Tibial artery (tissue), 4 donors: ENCODE results near the gene LDLRAD2.
A peak's percentile ranks its signal among the peaks of the same experiment; 100 is the strongest.

Experiments used
- DNase-seq, 2 donors: peaks; one replicate each; pipeline ENCODE4 v3.0.0-alpha.2; 2019
- H3K27ac ChIP-seq, 2 donors: fragments of 200-600 bp; sonication (generic) in 1 of 2; 1 replicate in 1 of 2; 2 replicates in 1 of 2; pipeline ENCODE4 v1.5.1; 2018 to 2019; ENCODE audit warnings: mild to moderate bottlenecking in 1 of 2
- H3K27me3 ChIP-seq, 2 donors: fragments of 200-600 bp; sonication (generic) in 1 of 2; one replicate each; pipeline versions ENCODE4 v1.5.1 to v1.6.0; 2016 to 2019
- H3K36me3 ChIP-seq, 3 donors: fragments of 200-600 bp; sonication (generic) in 2 of 3; one replicate each; pipeline ENCODE4 v1.5.1; 2016 to 2019; ENCODE audit warnings: mild to moderate bottlenecking in 2 of 3
- H3K4me1 ChIP-seq, 4 donors: fragments of 200-600 bp; sonication (generic) in 2 of 4; 1 replicate in 3 of 4; 2 replicates in 1 of 4; pipeline ENCODE4 v1.5.1; 2016 to 2019
- H3K4me3 ChIP-seq, 2 donors: fragments of 200-600 bp; sonication (generic) in 1 of 2; 1 replicate in 1 of 2; 2 replicates in 1 of 2; pipeline ENCODE4 v1.5.1; 2018 to 2019; ENCODE audit warnings: mild to moderate bottlenecking in 2 of 2
- H3K9me3 ChIP-seq, 3 donors: fragments of 200-600 bp; sonication (generic) in 1 of 3; one replicate each; pipeline ENCODE4 v1.5.1; 2016 to 2019
- intact Hi-C: fragments of 100-400 bp; cut with DNase I; formaldehyde crosslinking; loops from one replicate; pipeline ENCODE4 v1.15.0; 2023; ENCODE audit warnings: low total_unique reads
- TF ChIP-seq, protein P1 (sequence below), 2 experiments: fragments of 200-600 bp in 1 of 2; fragments of 450-650 bp in 1 of 2; IDR thresholded peaks; one replicate each; pipeline ENCODE4 v1.5.1; 2017 to 2019; ENCODE audit warnings: antibody characterized with exemption in 2 of 2, mild to moderate bottlenecking in 1 of 2, moderate library complexity in 1 of 2

Gene LDLRAD2

DNA sequence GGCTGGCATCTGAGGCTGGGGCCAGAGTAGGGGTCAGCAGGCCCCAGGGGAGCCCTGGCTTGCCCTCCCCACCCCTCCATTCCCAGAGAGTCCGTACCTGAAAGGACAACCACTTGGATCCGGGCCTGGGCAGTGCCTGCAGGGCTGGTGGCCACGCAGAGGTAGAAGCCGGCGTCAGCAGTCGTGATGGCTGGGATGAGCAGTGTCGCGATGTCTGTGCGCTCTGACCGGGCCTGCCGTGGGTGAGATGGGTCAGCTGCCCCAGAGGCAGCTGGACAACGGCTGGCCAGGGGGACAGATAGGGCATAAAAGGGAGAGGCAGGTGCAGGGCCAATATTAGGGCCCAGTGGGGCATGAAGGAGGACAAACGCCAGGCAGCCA is 42.7 kb downstream of the LDLRAD2 start:
- DNase-seq = no peak
- Histone ChIP-seq H3K4me1 (no peaks in the 10 kb centered on the region), H3K4me3 (no peak overlapping the region), H3K36me3 (peaks cover 99 to 100% (median 100%) of the 10 kb centered on the region in 3 donors), H3K27me3 (no peaks in the 10 kb centered on the region), H3K27ac (no peak overlapping the region), H3K9me3 (no peaks in the 10 kb centered on the region)
- TF ChIP-seq, protein P1, sequence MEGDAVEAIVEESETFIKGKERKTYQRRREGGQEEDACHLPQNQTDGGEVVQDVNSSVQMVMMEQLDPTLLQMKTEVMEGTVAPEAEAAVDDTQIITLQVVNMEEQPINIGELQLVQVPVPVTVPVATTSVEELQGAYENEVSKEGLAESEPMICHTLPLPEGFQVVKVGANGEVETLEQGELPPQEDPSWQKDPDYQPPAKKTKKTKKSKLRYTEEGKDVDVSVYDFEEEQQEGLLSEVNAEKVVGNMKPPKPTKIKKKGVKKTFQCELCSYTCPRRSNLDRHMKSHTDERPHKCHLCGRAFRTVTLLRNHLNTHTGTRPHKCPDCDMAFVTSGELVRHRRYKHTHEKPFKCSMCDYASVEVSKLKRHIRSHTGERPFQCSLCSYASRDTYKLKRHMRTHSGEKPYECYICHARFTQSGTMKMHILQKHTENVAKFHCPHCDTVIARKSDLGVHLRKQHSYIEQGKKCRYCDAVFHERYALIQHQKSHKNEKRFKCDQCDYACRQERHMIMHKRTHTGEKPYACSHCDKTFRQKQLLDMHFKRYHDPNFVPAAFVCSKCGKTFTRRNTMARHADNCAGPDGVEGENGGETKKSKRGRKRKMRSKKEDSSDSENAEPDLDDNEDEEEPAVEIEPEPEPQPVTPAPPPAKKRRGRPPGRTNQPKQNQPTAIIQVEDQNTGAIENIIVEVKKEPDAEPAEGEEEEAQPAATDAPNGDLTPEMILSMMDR (IDR thresholded peaks at IDR 0.05) = no peak
- intact Hi-C loops = no loop called here

DNA sequence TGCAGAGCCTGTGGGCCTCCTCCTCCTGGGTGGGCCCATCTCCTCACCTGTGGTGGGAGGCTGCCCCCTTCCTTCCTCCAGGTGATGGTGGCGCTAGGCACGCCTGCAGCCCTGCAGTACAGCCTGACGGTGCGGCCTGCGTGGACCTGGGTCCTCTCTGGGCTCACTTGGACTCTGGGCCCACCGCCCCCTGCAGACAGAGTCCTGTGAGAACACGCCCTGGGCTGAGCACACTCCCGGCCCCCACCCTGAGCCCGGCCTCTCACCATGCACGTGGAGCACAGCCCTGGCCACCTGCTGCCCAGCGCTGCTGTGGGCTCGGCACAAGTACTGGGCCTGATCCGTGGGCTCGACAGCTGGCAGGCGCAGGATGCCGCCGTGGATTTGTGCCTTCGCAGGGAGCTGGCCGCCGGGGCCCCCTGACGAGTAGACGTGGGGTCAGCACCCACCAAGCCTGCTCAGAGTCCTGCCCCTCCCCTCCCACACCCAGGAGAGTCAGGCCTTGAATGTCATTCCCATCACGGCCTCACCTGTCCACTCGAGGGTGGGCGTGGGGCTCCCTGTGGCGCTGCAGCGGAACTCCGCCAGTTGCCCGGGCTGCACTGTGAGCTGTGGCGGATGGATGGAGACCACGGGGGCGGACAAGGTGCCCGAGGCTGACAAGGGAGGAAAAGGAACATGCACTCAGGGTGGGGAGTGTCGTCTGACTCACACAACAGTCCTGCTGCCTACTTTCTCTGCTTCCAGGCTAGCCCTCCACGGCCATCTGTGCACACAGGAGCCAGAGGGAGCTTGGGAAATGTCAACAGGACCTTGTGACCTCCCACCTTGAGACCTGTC is 43.4 kb downstream of the LDLRAD2 start:
- Histone ChIP-seq H3K27me3 (no peaks in the 10 kb centered on the region), H3K9me3 (no peaks in the 10 kb centered on the region), H3K27ac (no peak overlapping the region), H3K4me3 (no peak overlapping the region), H3K36me3 (peaks cover 99 to 100% (median 100%) of the 10 kb centered on the region in 3 donors), H3K4me1 (no peaks in the 10 kb centered on the region)
- TF ChIP-seq, protein P1 (IDR thresholded peaks at IDR 0.05) = no peak
- DNase-seq = no peak
- intact Hi-C loops = no loop called here

DNA sequence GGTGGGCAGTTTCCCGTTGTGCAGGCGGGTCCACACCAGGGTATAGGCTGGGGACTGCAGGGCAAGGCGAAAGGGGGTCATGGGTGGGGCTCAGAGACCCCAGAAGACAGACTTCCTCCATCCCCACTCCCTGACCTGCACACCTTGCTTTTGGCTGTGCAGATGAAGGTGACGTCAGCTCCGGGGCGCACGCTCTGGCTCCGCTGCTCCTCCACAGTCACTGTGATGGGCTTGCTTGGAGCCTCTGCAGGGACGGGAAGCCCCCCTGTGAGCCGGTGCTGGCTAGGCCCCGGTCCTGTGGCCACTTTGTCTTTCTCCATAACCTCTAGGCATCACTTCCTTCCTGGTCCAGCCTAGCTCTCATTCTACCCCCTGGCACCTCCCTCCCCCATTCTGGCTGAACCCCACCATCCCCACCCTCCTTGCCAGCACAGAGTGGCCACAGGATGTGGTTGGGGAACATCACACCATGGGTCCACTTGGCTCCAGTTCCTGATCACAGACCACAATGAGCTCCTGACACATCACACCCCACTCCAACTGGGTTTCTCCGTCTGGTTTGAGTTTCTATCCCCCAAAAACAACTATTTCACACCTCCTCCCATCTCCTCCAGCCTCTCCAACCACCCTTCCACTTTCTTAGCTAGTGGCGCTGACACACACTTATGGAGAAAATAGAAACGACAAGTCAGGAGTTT is 45.2 kb downstream of the LDLRAD2 start:
- Histone ChIP-seq H3K4me1 (no peaks in the 10 kb centered on the region), H3K36me3 (peaks cover 99 to 100% (median 100%) of the 10 kb centered on the region in 3 donors), H3K4me3 (no peak overlapping the region), H3K27ac (peak overlapping the region in 1 of 2 donors; percentile 32), H3K9me3 (no peaks in the 10 kb centered on the region), H3K27me3 (no peaks in the 10 kb centered on the region)
- intact Hi-C loops = no loop called here
- DNase-seq = no peak
- TF ChIP-seq, protein P1 (IDR thresholded peaks at IDR 0.05) = no peak

DNA sequence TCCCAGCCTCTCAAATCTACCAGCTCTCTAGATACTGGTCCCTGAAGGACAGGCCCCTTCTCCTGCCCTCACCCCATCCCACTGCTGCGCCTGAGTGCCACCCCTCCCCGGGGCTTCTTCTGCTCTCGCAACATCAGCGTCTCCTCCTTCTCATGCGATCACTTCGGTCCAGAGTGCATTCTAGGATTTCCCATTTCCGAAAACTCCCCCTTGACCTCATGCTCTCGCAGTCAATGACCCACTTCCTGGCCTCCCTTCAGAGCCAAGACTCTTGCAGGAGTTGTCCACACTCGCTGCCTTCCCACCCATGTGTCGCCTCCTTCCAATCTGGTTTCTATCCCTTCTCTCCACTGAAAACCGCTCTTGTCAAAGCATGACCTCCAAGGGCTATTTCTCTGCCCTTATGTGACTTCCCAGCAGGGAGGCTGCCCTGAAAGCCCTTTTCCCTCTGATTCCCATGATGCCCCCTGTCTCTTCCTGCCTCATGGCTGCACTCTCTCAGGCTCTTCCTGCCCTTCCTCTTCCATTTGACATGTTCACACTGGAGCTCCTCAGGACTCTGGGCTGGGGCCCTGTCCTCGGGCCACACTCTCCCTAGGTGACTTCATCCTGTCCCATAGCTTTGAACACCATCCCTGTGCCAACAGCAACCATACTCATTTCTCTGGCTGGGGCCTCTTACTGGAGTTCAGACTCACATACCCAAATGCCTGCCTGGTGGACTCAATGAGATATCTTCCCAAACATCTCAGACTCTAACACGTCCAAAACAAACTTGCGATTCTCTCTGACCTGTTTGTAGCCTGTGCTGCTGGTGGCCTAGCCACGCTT is 46.0 kb downstream of the LDLRAD2 start:
- peaks cover 93 to 98% (median 96%) of the 10 kb centered on the region in 3 donors for H3K36me3 ChIP-seq
- peak overlapping the region in 1 of 2 donors; percentile 32 for H3K27ac ChIP-seq
- no peak for DNase-seq
- no peaks in the 10 kb centered on the region for H3K4me1 ChIP-seq
- TF ChIP-seq, protein P1 (IDR thresholded peaks at IDR 0.05) = no peak
- no peak overlapping the region for H3K4me3 ChIP-seq
- H3K27me3 ChIP-seq = no peaks in the 10 kb centered on the region
- intact Hi-C loops = no loop called here
- H3K9me3 ChIP-seq = no peaks in the 10 kb centered on the region

DNA sequence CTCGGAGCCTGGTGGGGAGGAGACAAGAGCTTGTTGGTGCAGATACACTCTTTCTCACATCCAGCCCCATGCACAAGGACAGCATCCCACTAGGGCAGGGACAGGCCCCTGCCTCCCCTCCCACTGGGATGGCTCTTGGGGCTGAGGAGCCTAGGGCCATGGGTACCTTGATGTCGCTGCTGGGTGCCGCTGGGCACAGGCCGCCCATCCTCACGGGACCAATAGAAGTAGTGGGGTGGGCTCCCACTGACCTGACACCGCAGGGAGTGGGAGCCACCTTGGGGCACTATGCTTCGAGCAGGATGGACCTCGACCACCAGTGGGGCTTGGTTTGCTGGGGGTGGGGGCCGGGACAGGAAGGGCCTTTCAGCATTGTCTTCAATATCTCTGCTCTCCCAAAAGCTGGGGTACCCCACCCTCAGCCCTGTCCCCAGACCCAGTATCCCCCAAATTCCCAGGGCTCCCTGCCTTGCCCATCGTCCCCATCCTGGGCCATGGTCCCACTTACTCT is 47.7 kb downstream of the LDLRAD2 start:
- TF ChIP-seq, protein P1 (IDR thresholded peaks at IDR 0.05) = no peak
- H3K27ac ChIP-seq = peak overlapping the region in 1 of 2 donors; percentile 28
- no peaks in the 10 kb centered on the region for H3K9me3 ChIP-seq
- H3K4me3 ChIP-seq = no peak overlapping the region
- intact Hi-C loops = no loop called here
- no peaks in the 10 kb centered on the region for H3K27me3 ChIP-seq
- no peaks in the 10 kb centered on the region for H3K4me1 ChIP-seq
- DNase-seq = no peak
- H3K36me3 ChIP-seq = peaks cover 93 to 98% (median 97%) of the 10 kb centered on the region in 3 donors
